Sigmoid colon (tissue), 4 donors: Measurements from ENCODE around the gene MRPL54.

ENCODE experiments used
- CTCF ChIP-seq, 4 experiments: fragments of 450-650 bp in 3 of 4; fragments of 200-600 bp in 1 of 4; IDR thresholded peaks; one replicate each; pipeline ENCODE4 v1.5.1; 2016 to 2019; ENCODE audit warnings: antibody characterized with exemption in 4 of 4, mild to moderate bottlenecking in 3 of 4, moderate library complexity in 2 of 4
- EP300 ChIP-seq, 4 donors: sonication (generic); formaldehyde crosslinking; IDR thresholded peaks; one replicate each; pipeline ENCODE4 v1.6.1; 2017; ENCODE audit warnings: antibody characterized with exemption in 4 of 4
- POLR2A ChIP-seq, 2 donors: fragments of 450-650 bp; IDR thresholded peaks; one replicate each; pipeline ENCODE4 v1.6.1; 2016; ENCODE audit warnings: antibody characterized with exemption in 2 of 2, mild to moderate bottlenecking in 2 of 2, moderate library complexity in 2 of 2
- POLR2AphosphoS5 ChIP-seq, 4 donors: sonication (generic); formaldehyde crosslinking; IDR thresholded peaks; one replicate each; pipeline ENCODE4 v1.6.1; 2017; ENCODE audit warnings: antibody characterized with exemption in 4 of 4

- TF ChIP-seq CTCF (IDR thresholded peaks at IDR 0.05) (no peak), POLR2AphosphoS5 (IDR thresholded peaks at IDR 0.05) (no peak), POLR2A (IDR thresholded peaks at IDR 0.05) (no peak), EP300 (IDR thresholded peaks at IDR 0.05) (no peak)
Measured at GRCh38 chr19:3723110-3723488, 39.4 kb upstream of the MRPL54 start.
